OCI-LY3 (cell line): ENCODE results near the gene MED28.

Source experiments
- CTCF ChIP-seq: fragments of 200-600, 300-600 bp; sonication (generic); IDR thresholded peaks from 2 replicates; pipeline ENCODE4 v1.5.1; 2014; ENCODE audit warnings: antibody characterized with exemption, low read length, low read depth
- EZH2phosphoT487 ChIP-seq: fragments of 200-600 bp; shearing (Covaris generic); IDR thresholded peaks from 2 replicates; pipeline ENCODE4 v1.6.1; 2018; ENCODE audit warnings: antibody characterized with exemption, mixed run types, low read depth

- no peak for TF ChIP-seq CTCF
- TF ChIP-seq EZH2phosphoT487 = no peak
Measured at GRCh38 chr4:17587094-17587822, 27.2 kb upstream of the MED28 start.
